Activated T-helper 9 cell treated with anti-CD3 and anti-CD28 coated beads, Interleukin-2, amount 50 U/mL, for 16 hours (primary cell): ENCODE results near the gene SOS2.
"Not testable (repeated sequence)": the region's sequence is repeated elsewhere in the genome, so short reads cannot be mapped to it uniquely, and the experiment has no call there.

ENCODE experiments used
- DNase-seq: peaks from one replicate; pipeline ENCODE4 v3.0.0-alpha.2; 2020; ENCODE audit warnings: low read depth

Gene SOS2

GRCh38 chr14:50225974-50226297 lies 5.4 kb downstream of the SOS2 start:
- no peak for DNase-seq

GRCh38 chr14:50225067-50225973 lies 6.1 kb downstream of the SOS2 start:
- no peak for DNase-seq

- DNase-seq: no peak
Observed at GRCh38 chr14:50222055-50222613, 9.2 kb downstream of the SOS2 start.

DNA sequence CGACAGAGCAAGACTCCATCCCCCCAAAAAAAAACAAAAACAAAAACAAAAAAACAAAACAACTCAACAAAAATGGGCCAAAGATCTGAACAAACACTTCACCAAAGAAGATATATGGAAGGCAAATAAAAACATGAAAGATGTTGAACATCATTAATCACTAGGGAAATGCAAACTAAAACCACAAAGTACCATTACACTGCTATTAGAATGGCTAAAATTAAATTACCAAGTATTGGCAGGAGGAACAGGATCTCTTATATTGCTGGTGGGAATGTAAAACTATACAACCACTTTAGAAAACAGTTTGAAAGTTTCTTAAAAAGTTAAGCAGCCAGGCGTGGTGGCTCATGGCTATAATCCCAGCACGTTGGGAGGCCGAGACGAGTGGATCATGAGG lies 12.9 kb downstream of the SOS2 start:
- DNase-seq: no peak

- DNase-seq: no peak
Observed at GRCh38 chr14:50215416-50215815, 16.0 kb downstream of the SOS2 start.

DNA sequence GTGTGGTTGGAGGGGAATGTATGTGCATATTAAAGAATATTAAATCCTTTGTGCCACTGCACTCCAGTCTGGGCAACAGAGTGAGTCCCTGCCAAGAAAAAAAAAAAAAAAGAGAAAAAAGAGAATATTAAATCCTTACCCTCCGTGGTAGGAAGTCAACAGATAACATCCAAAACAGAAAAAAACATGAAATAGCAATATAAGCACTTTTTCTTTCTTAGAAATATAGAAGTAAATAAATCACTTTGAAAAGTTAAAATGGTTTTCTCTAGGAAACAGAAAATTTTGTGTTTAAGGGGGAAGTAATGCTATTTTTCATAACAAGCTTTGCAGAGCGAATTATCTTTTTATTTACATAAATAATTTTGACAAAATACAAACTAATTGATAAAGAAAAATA lies 17.6 kb downstream of the SOS2 start:
- DNase-seq: no peak

- no peak for DNase-seq
Observed at GRCh38 chr14:50212726-50213125, 18.7 kb downstream of the SOS2 start.

DNA sequence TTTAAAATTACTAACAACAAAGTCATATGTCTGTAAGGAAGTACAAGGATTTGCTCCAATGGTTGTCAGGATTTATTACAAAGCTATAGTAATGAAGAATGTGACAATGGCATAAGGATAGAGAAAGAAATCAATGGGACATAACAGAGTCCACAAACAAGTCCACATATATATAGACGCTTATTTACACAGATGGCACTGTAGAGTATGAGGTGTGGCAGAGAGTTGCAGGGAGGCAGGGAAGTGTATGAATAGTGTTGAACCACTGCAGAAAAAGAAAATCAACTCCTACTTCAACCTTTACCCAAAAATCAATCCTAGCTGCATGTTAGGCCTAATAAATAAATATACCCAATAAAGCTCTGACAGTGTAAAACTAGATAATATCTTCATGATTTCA lies 21.3 kb downstream of the SOS2 start:
- DNase-seq: no peak

DNA sequence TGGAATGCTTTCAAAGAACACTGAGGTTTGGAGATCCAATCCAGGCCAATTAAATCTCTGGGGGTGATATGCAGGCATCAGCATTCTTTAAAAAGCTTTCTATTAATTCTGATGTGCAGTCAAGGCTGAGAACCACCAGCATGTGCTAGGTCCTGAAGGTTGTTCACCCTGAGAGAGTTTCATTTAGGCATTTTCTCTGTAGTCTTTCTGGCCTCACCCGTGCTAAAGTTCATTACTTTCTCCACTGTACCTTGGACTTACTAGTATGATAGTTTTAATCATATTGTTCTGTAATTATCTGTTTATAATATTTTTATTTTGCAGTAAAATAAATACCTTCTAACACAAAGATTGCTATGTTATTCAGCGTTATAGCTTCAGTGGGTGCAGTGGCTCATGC lies 32.9 kb downstream of the SOS2 start:
- DNase-seq: no peak

- DNase-seq: no peak
Observed at GRCh38 chr14:50191499-50191898, 39.9 kb downstream of the SOS2 start.

GRCh38 chr14:50186107-50186506 lies 45.3 kb downstream of the SOS2 start:
- no peak for DNase-seq

- no peak for DNase-seq
Observed at GRCh38 chr14:50173891-50174290, 57.5 kb downstream of the SOS2 start.

DNA sequence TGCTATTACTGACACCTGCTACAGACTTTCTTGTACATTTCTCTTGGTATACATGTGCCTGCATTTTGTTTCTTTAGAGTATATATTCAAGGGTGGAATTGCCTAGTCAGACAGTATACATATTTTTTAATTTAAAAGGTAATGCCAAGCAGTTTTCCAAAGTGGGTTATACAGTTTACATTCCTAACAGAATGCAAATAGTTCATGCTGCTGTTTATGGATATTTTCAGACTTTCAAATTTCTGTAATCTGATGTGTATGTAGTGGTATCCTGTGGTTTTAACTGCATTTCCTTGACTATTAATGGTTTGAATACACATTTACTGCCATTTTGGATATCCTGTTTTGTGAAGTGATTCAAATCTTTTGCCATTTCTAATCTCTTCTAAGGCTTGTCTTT lies 59.5 kb downstream of the SOS2 start:
- no peak for DNase-seq

DNA sequence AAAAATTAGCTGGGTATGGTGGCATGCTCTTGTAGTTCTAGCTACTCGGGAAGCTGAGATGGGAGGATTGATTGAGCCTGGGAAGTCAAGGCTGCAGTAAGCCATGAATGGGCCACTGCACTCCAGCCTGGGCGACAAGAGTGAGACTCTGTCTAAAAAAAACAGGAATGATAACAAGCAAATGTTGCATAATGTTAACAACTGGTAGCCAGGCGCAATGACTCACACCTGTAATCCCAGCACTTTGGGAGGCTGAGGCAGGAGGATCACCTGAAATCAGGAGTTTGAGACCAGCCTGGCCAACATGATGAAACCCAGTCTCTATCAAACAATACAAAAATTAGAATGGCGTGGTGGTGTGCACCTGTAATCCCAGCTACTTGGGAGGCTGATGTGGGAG lies 64.0 kb downstream of the SOS2 start:
- not testable (repeated sequence) for DNase-seq

DNA sequence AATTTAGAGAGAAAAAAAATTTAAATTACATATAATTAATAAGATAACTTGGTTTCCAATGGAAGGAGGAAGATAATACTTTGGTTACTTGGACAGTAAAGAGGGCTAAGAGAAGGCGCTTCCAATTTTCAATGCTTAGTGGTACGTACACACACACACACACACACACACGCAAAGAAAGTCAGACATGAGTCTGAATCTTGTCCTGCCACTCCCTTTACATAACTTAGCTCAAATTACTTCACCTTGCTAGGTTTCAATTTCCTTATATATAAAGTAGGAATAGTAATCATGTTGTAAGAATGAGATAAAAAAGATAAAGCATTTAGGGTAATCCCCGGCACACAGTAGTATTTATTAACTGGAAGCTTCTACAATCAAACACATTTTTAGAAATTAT lies 75.3 kb downstream of the SOS2 start:
- no peak for DNase-seq

DNA sequence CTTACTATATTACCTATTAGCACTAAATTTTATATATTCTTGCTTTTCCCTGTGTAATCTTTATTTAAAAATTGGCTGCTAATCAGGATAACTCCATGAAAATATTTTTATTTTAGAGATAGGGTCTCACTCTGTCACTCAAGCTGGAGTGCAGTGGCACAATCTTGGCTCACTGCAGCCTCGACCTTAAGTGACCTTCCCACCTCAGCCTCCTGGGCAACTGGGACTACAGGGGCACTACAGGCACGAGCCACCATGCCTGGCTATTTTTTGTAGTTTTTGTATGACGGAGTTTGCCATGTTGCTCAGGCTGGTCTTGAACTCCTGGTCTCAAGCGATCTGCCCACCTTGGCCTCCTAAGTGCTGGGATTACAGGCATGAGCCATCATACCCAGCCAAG lies 82.6 kb downstream of the SOS2 start:
- no peak for DNase-seq

- DNase-seq: no peak
Observed at GRCh38 chr14:50139192-50139591, 92.2 kb downstream of the SOS2 start.

- DNase-seq: no peak
Observed at GRCh38 chr14:50127802-50128201, 103.6 kb downstream of the SOS2 start.

- no peak for DNase-seq
Observed at GRCh38 chr14:50123062-50123461, 108.3 kb downstream of the SOS2 start.

DNA sequence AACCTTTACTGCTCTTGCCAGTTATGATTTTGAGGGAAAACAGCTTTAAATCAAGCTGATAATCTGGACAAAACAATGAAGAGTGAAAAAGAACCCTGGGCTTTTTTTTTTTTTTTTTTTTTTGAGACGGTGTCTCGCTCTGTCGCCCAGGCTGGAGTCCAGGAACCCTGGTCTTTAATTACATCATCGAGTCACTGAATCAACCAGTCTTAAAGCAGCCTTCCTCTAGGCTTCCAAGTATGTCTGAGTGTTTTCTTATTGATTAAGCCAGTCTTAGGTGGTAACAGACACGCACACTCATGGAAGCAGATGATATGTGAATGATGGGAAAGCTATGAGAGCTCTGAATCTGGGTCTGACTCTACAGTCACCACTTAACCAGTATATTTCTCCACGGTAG lies 109.1 kb downstream of the SOS2 start:
- no peak for DNase-seq

- no peak for DNase-seq
Observed at GRCh38 chr14:50121486-50121885, 109.9 kb downstream of the SOS2 start.

DNA sequence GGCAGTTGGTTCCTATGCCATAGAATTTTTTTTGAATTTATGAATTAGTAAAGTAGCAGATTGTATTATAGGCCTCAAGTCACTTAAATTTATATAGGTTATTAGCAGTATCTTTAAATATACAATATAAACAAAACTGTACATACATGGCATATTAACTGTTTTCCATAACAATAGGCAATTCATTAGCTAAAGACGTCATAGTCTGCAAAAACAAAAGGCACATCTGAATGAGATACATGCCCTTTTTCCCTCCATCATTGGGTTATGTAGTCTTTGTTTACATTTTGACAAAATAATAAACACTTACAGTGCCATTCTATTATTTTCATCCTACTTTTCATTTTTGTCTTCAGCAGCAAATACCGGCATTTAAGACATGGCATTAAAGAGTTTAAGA lies 113.9 kb downstream of the SOS2 start:
- no peak for DNase-seq

- DNase-seq: no peak
Observed at GRCh38 chr14:50116966-50117365, 114.4 kb downstream of the SOS2 start.
